GM18499 (cell line): ENCODE data around the gene GARRE1.
"Not testable (repeated sequence)": the region's sequence is repeated elsewhere in the genome, so short reads cannot be mapped to it uniquely, and the experiment has no call there.

Experiments
- ATAC-seq: cut with Tn5 transposase; IDR thresholded peaks from one replicate; pipeline ENCODE4 v1.9.1; 2021; ENCODE audit warnings: moderate number of reproducible peaks; ENCODE audit not compliant: insufficient read depth, unreplicated experiment

GARRE1 gene

GRCh38 chr19:34255546-34255945 lies 1.2 kb downstream of the GARRE1 start:
- ATAC-seq: no peak

GRCh38 chr19:34256835-34257558 lies 2.6 kb downstream of the GARRE1 start:
- ATAC-seq: no peak

GRCh38 chr19:34257559-34257924 lies 3.2 kb downstream of the GARRE1 start:
- no peak for ATAC-seq

GRCh38 chr19:34259367-34260095 lies 5.2 kb downstream of the GARRE1 start:
- ATAC-seq: no peak

- no peak for ATAC-seq
Measured at GRCh38 chr19:34260771-34261173, 6.4 kb downstream of the GARRE1 start.

- ATAC-seq: no peak
Measured at GRCh38 chr19:34261334-34262109, 7.2 kb downstream of the GARRE1 start.

GRCh38 chr19:34263745-34264237 lies 9.4 kb downstream of the GARRE1 start:
- ATAC-seq: no peak

GRCh38 chr19:34265221-34265650 lies 10.9 kb downstream of the GARRE1 start:
- no peak for ATAC-seq

GRCh38 chr19:34269081-34269480 lies 14.7 kb downstream of the GARRE1 start:
- no peak for ATAC-seq

- no peak for ATAC-seq
Measured at GRCh38 chr19:34269489-34269888, 15.1 kb downstream of the GARRE1 start.

GRCh38 chr19:34269968-34270621 lies 15.7 kb downstream of the GARRE1 start:
- no peak for ATAC-seq

GRCh38 chr19:34273121-34273520 lies 18.8 kb downstream of the GARRE1 start:
- no peak for ATAC-seq

- no peak for ATAC-seq
Measured at GRCh38 chr19:34274284-34274826, 20.0 kb downstream of the GARRE1 start.

- no peak for ATAC-seq
Measured at GRCh38 chr19:34274827-34275625, 20.7 kb downstream of the GARRE1 start.

- ATAC-seq: no peak
Measured at GRCh38 chr19:34275705-34276104, 21.4 kb downstream of the GARRE1 start.

GRCh38 chr19:34276614-34277013 lies 22.3 kb downstream of the GARRE1 start:
- no peak for ATAC-seq

- no peak for ATAC-seq
Measured at GRCh38 chr19:34277244-34277643, 22.9 kb downstream of the GARRE1 start.

GRCh38 chr19:34278783-34279182 lies 24.4 kb downstream of the GARRE1 start:
- ATAC-seq: no peak

- not testable (repeated sequence) for ATAC-seq
Measured at GRCh38 chr19:34281444-34281843, 27.1 kb downstream of the GARRE1 start.
